HCEC 1CT (cell line): Measurements from ENCODE around the gene AJAP1.

Experiments
- DNase-seq: peaks from one replicate; pipeline ENCODE4 v3.0.0-alpha.2; 2017

AJAP1 gene

GRCh38 chr1:4631321-4631720 lies 23.1 kb upstream of the AJAP1 start:
- DNase-seq = no peak

GRCh38 chr1:4633346-4633745 lies 21.1 kb upstream of the AJAP1 start:
- no peak for DNase-seq

GRCh38 chr1:4634156-4634792 lies 20.1 kb upstream of the AJAP1 start:
- no peak for DNase-seq

- no peak for DNase-seq
Measured at GRCh38 chr1:4634793-4635406, 19.5 kb upstream of the AJAP1 start.

- DNase-seq = no peak
Measured at GRCh38 chr1:4636186-4636585, 18.2 kb upstream of the AJAP1 start.

GRCh38 chr1:4636644-4637380 lies 17.6 kb upstream of the AJAP1 start:
- DNase-seq = no peak

- DNase-seq = no peak
Measured at GRCh38 chr1:4637616-4638344, 16.6 kb upstream of the AJAP1 start.

- no peak for DNase-seq
Measured at GRCh38 chr1:4638345-4638729, 16.1 kb upstream of the AJAP1 start.

GRCh38 chr1:4640931-4641330 lies 13.5 kb upstream of the AJAP1 start:
- DNase-seq = no peak

- DNase-seq = no peak
Measured at GRCh38 chr1:4647391-4647790, 7.0 kb upstream of the AJAP1 start.

- DNase-seq = no peak
Measured at GRCh38 chr1:4648657-4649056, 5.8 kb upstream of the AJAP1 start.

- DNase-seq = no peak
Measured at GRCh38 chr1:4650481-4650880, 3.9 kb upstream of the AJAP1 start.

GRCh38 chr1:4650981-4651380 lies 3.4 kb upstream of the AJAP1 start:
- no peak for DNase-seq

GRCh38 chr1:4652631-4653327 lies 1.6 kb upstream of the AJAP1 start:
- no peak for DNase-seq

- DNase-seq = no peak
Measured at GRCh38 chr1:4653328-4653660, 1.1 kb upstream of the AJAP1 start.

- no peak for DNase-seq
Measured at GRCh38 chr1:4654764-4655673, 610 bp downstream of the AJAP1 start.

- DNase-seq = no peak
Measured at GRCh38 chr1:4655674-4656532, 1.5 kb downstream of the AJAP1 start.

- no peak for DNase-seq
Measured at GRCh38 chr1:4656533-4657140, 2.2 kb downstream of the AJAP1 start.

GRCh38 chr1:4657244-4657789 lies 2.9 kb downstream of the AJAP1 start:
- no peak for DNase-seq

- no peak for DNase-seq
Measured at GRCh38 chr1:4657960-4658541, 3.6 kb downstream of the AJAP1 start.
